Cardiac fibroblast (primary cell): Measurements from ENCODE around the gene GRIA2.
"Not testable (repeated sequence)": the region's sequence is repeated elsewhere in the genome, so short reads cannot be mapped to it uniquely, and the experiment has no call there.

Source experiments
- DNase-seq, 2 donors: peaks; one replicate each; pipeline versions ENCODE4 v3.0.0 to v3.0.0-alpha.2; 2010; ENCODE audit warnings: low read depth in 2 of 2
- H3K4me3 ChIP-seq, 2 donors: replicated peaks in 1 of 2; 1 replicate in 1 of 2; 2 replicates in 1 of 2; pipeline ENCODE4 v1.5.1; 2011; ENCODE audit warnings: low read depth in 2 of 2, low read length in 2 of 2, mild to moderate bottlenecking in 2 of 2, moderate library complexity in 1 of 2
- CTCF ChIP-seq: IDR thresholded peaks from one replicate; pipeline ENCODE4 v1.5.1; 2011; ENCODE audit warnings: low read depth, mild to moderate bottlenecking, low read length, inconsistent platforms

Gene GRIA2

GRCh38 chr4:157220371-157220881 lies at the start of gene GRIA2:
TSS of gene GRIA2 (plus strand) at chr4:157220728. CDS start at chr4:157221043, 315 bp downstream.
- no peak for TF ChIP-seq CTCF
- peak; percentile 37 to 64 for DNase-seq
- H3K4me3 ChIP-seq: peak within 1 kb of the TSS; percentile 13 to 36

GRCh38 chr4:157172011-157172410 lies 48.5 kb upstream of the GRIA2 start:
- peak; percentile 20 to 41 for DNase-seq
- peak; percentile 24 for TF ChIP-seq CTCF
- no peak overlapping the region for H3K4me3 ChIP-seq

- not testable (repeated sequence) for H3K4me3 ChIP-seq, DNase-seq
Measured at GRCh38 chr4:157180268-157180667, 40.3 kb upstream of the GRIA2 start.

- no peak overlapping the region for H3K4me3 ChIP-seq
- DNase-seq: no peak
- TF ChIP-seq CTCF: no peak
Measured at GRCh38 chr4:157184300-157184699, 36.2 kb upstream of the GRIA2 start.

- DNase-seq: no peak
- H3K4me3 ChIP-seq: no peak overlapping the region
- no peak for TF ChIP-seq CTCF
Measured at GRCh38 chr4:157185363-157185762, 35.2 kb upstream of the GRIA2 start.

GRCh38 chr4:157195374-157195773 lies 25.2 kb upstream of the GRIA2 start:
- H3K4me3 ChIP-seq: no peak overlapping the region
- no peak for TF ChIP-seq CTCF
- no peak for DNase-seq

GRCh38 chr4:157196046-157196445 lies 24.5 kb upstream of the GRIA2 start:
- TF ChIP-seq CTCF: no peak
- no peak for DNase-seq
- no peak overlapping the region for H3K4me3 ChIP-seq
